Loucy (cell line): ENCODE results near the gene FNDC1.

Experiments used
- H2AFZ ChIP-seq: fragments of 200-600 bp; sonication (generic); 2 replicates; pipeline ENCODE4 v1.6.0; 2016; ENCODE audit warnings: antibody characterized with exemption, mild to moderate bottlenecking, low read length, moderate library complexity
- H3F3A ChIP-seq: fragments of 200-600 bp; 2 replicates; pipeline ENCODE4 v1.6.0; 2016; ENCODE audit warnings: antibody characterized with exemption, low read depth, mild to moderate bottlenecking
- H3K27me3 ChIP-seq: fragments of 200-600 bp; sonication (generic); 2 replicates; pipeline ENCODE4 v1.6.1; 2014; ENCODE audit warnings: low read length, mild to moderate bottlenecking; ENCODE audit not compliant: insufficient read depth, poor library complexity, severe bottlenecking
- H3K36me3 ChIP-seq: fragments of 200-600 bp; sonication (generic); 2 replicates; pipeline ENCODE4 v1.6.1; 2016; ENCODE audit warnings: low read length; ENCODE audit not compliant: insufficient read depth
- H3K4me1 ChIP-seq: fragments of 200-600 bp; sonication (generic); 2 replicates; pipeline ENCODE4 v1.5.1; 2014; ENCODE audit warnings: low read length, mild to moderate bottlenecking; ENCODE audit not compliant: insufficient read depth, poor library complexity, severe bottlenecking
- H3K4me2 ChIP-seq: fragments of 200-600 bp; sonication (generic); 2 replicates; pipeline ENCODE4 v1.6.0; 2014; ENCODE audit warnings: antibody characterized with exemption, low read length, low read depth, mild to moderate bottlenecking; ENCODE audit not compliant: poor library complexity, severe bottlenecking
- H3K4me3 ChIP-seq: fragments of 200-600 bp; sonication (generic); 2 replicates; pipeline ENCODE4 v1.5.1; 2014; ENCODE audit warnings: low read length, mild to moderate bottlenecking, mixed read lengths; ENCODE audit not compliant: poor library complexity, severe bottlenecking
- H3K79me2 ChIP-seq: fragments of 200-600 bp; sonication (generic); 2 replicates; pipeline ENCODE4 v1.6.1; 2014; ENCODE audit warnings: low read length; ENCODE audit not compliant: insufficient read depth
- H3K9ac ChIP-seq: fragments of 200-600 bp; sonication (generic); 2 replicates; pipeline ENCODE4 v1.6.0; 2014; ENCODE audit warnings: mild to moderate bottlenecking, low read depth, low read length, moderate library complexity; ENCODE audit not compliant: poor library complexity, severe bottlenecking
- H3K9me2 ChIP-seq: fragments of 200-600 bp; sonication (generic); replicated peaks from 2 replicates; pipeline ENCODE4 v1.6.1; 2016; ENCODE audit warnings: low read depth, low read length, mixed read lengths
- H3K9me3 ChIP-seq: fragments of 200-600 bp; sonication (generic); 2 replicates; pipeline ENCODE4 v1.6.1; 2014; ENCODE audit warnings: mild to moderate bottlenecking, antibody characterized with exemption, low read length, low read depth; ENCODE audit not compliant: insufficient read depth
- H4K20me1 ChIP-seq: fragments of 200-600 bp; sonication (generic); 2 replicates; pipeline ENCODE4 v1.6.0; 2014; ENCODE audit warnings: antibody characterized with exemption, low read length, mild to moderate bottlenecking; ENCODE audit not compliant: insufficient read depth, poor library complexity, severe bottlenecking
- EZH2phosphoT487 ChIP-seq: fragments of 200-600 bp; IDR thresholded peaks from 2 replicates; pipeline ENCODE4 v1.6.1; 2018; ENCODE audit warnings: antibody characterized with exemption, mild to moderate bottlenecking, moderate library complexity, borderline replicate concordance
- TF ChIP-seq, protein P1 (sequence below): fragments of 200-600 bp; sonication (generic); conservative IDR thresholded peaks from 2 replicates; pipeline ENCODE4 v1.5.1; 2014; ENCODE audit warnings: mild to moderate bottlenecking, antibody characterized with exemption, low read length

FNDC1 gene

DNA sequence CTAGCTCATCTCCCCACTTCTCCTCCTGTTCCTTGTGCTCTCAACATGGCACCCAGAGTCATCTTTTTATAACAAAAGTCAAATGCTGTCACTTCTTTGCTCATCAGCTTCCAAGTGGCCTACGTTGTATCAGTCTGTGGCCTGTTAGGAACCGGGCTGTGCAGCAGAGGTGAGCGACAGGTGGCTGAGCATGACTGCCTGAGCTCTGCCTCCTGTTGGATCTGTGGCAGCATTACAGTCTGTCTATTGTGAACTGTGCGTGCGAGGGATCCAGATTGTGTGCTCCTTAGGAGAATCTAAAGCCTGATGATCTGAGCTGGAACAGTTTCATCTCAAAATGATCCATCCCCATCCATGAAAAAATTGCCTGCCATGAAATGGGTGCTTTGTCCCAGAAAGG is 129.6 kb downstream of the FNDC1 start:
- H3K79me2 ChIP-seq: no peaks in the 10 kb centered on the region

DNA sequence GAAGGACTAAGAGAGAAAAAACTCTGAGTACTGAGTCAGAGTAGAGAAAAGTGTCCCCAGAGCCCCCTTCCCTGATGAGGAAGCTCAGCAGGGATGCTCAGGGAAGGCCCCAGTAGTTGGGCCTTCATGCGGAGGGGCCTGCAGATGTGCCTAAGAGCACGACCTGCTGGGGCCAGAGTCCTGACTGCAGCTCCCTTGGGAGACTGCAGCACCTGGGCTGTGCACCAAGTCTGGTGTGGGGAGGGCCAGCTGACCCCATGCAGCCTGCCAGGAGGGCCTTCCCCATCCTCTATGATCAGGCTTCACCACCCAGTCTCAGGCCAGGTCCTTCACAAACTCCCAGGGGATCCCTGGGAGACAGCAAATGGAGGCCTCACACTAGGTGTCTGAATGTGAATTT is 130.4 kb downstream of the FNDC1 start:
- Histone ChIP-seq H3K27me3 (no peaks in the 10 kb centered on the region), H3K36me3 (no peaks in the 10 kb centered on the region), H2AFZ (no peak overlapping the region), H3K9me2 (no peaks in the 10 kb centered on the region), H3K9ac (no peak overlapping the region), H4K20me1 (no peaks in the 10 kb centered on the region), H3K9me3 (no peaks in the 10 kb centered on the region), H3K4me1 (no peaks in the 10 kb centered on the region), H3K79me2 (no peaks in the 10 kb centered on the region), H3F3A (no peaks in the 10 kb centered on the region), H3K4me3 (no peak overlapping the region), H3K4me2 (no peak overlapping the region)
- TF ChIP-seq, protein P1, sequence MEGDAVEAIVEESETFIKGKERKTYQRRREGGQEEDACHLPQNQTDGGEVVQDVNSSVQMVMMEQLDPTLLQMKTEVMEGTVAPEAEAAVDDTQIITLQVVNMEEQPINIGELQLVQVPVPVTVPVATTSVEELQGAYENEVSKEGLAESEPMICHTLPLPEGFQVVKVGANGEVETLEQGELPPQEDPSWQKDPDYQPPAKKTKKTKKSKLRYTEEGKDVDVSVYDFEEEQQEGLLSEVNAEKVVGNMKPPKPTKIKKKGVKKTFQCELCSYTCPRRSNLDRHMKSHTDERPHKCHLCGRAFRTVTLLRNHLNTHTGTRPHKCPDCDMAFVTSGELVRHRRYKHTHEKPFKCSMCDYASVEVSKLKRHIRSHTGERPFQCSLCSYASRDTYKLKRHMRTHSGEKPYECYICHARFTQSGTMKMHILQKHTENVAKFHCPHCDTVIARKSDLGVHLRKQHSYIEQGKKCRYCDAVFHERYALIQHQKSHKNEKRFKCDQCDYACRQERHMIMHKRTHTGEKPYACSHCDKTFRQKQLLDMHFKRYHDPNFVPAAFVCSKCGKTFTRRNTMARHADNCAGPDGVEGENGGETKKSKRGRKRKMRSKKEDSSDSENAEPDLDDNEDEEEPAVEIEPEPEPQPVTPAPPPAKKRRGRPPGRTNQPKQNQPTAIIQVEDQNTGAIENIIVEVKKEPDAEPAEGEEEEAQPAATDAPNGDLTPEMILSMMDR: no peak
- no peak for TF ChIP-seq EZH2phosphoT487

More for the DNA sequence above, 129.6 kb downstream of the FNDC1 start:
- Histone ChIP-seq H3K4me2 (no peak overlapping the region), H2AFZ (no peak overlapping the region), H4K20me1 (no peaks in the 10 kb centered on the region), H3K9me2 (no peaks in the 10 kb centered on the region), H3K9me3 (no peaks in the 10 kb centered on the region), H3F3A (no peaks in the 10 kb centered on the region), H3K9ac (no peak overlapping the region), H3K4me1 (no peaks in the 10 kb centered on the region), H3K27me3 (no peaks in the 10 kb centered on the region), H3K4me3 (no peak overlapping the region), H3K36me3 (no peaks in the 10 kb centered on the region)
- TF ChIP-seq, protein P1: no peak

DNA sequence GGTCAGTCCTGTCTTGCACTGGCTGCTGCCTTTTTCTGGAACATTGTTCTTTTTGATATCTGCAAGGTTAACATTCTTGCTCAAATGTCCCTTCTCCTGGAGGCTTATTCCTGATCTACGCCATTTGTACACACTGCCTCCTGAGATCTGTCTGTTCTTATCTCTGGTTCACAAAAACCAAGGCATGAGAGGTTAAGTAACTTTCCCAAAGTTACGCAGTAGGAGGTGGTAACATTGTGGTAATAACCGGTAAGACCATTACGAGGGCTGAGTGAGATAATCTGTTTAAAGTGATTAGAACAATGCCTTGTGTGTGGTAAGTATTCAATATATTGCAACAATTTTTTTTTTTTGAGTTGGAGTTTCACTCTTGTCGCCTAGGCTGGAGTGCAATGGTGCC is 132.1 kb downstream of the FNDC1 start:
- Histone ChIP-seq H3K9me3 (no peaks in the 10 kb centered on the region), H3K9ac (no peak overlapping the region), H3K4me2 (no peak overlapping the region), H4K20me1 (no peaks in the 10 kb centered on the region), H3K36me3 (no peaks in the 10 kb centered on the region), H3K79me2 (no peaks in the 10 kb centered on the region), H3K9me2 (no peaks in the 10 kb centered on the region), H3F3A (no peaks in the 10 kb centered on the region), H2AFZ (no peak overlapping the region), H3K4me3 (no peak overlapping the region), H3K27me3 (no peaks in the 10 kb centered on the region), H3K4me1 (no peaks in the 10 kb centered on the region)
- TF ChIP-seq, protein P1: no peak
- no peak for TF ChIP-seq EZH2phosphoT487
